Measurements from ENCODE around the gene KDM4D. TPM values are rescaled to one million over a fixed set of nuclear protein-coding genes. Genes with fewer than 3 reads are reported as not detected.

KDM4D gene
- polyA plus RNA-seq, 1 of the 3 experiments (the other 2 are of a cell fraction), result 1.2 TPM

- no CpG with 5 or more reads among the region's 3 CpGs for WGBS (ENCODE audit: low lambda C conversion rate)
- ChIA-PET CTCF (no interaction called here), POLR2A (no interaction called here)
- Histone ChIP-seq H4K20me1 (ENCODE audit: insufficient read depth) (no peaks in the 10 kb centered on the region), H3K9me3 (no peaks in the 10 kb centered on the region), H3K79me2 (ENCODE audit: insufficient read depth) (no peaks in the 10 kb centered on the region), H3K9me2 (no peaks in the 10 kb centered on the region), H2AFZ (ENCODE audit: low read depth) (no peak overlapping the region), H3K9ac (no peak overlapping the region), H3F3A (replicated peaks; ENCODE audit: insufficient read depth) (no peaks in the 10 kb centered on the region), H3K4me1 (ENCODE audit: control insufficient read depth in 1 of 2, insufficient read depth in 2 of 2, low read depth in 1 of 2, low read length in 1 of 2) (no peaks in the 10 kb centered on the region), H3K36me3 (replicated peaks in 1 of 2; ENCODE audit: control insufficient read depth in 1 of 2, insufficient read depth in 2 of 2, low read length in 1 of 2) (no peaks in the 10 kb centered on the region), H3K4me3 (ENCODE audit: low read depth in 2 of 2, low read length in 1 of 2) (no peak overlapping the region), H3K27ac (ENCODE audit: low read depth in 2 of 2, low read length in 1 of 2) (no peak overlapping the region), H3K27me3 (ENCODE audit: insufficient read depth) (peaks cover 14% of the 10 kb centered on the region), H3K4me2 (no peak overlapping the region)
- TF ChIP-seq GABPA (IDR thresholded peaks at IDR 0.05; ENCODE audit: low read depth) (no peak), MEF2A (IDR thresholded peaks at IDR 0.05; ENCODE audit: borderline replicate concordance, low read depth) (no peak), TEAD4 (IDR thresholded peaks at IDR 0.05; ENCODE audit: borderline replicate concordance, insufficient read depth) (no peak), TCF12 (IDR thresholded peaks at IDR 0.05) (no peak), ELF1 (IDR thresholded peaks at IDR 0.05) (no peak), SIN3A (IDR thresholded peaks at IDR 0.05; ENCODE audit: borderline replicate concordance, low read depth, low read length) (no peak), NRF1 (IDR thresholded peaks at IDR 0.05; ENCODE audit: low read depth, low read length) (no peak), ZBTB33 (IDR thresholded peaks at IDR 0.05; ENCODE audit: borderline replicate concordance, low read depth) (no peak), JUND (IDR thresholded peaks at IDR 0.05) (no peak), USF2 (IDR thresholded peaks at IDR 0.05; ENCODE audit: borderline replicate concordance, low read depth, low read length) (no peak), RFX5 (IDR thresholded peaks at IDR 0.05; ENCODE audit: low read length) (no peak), YY1 (IDR thresholded peaks at IDR 0.05; ENCODE audit: low read depth) (no peak), RAD21 (IDR thresholded peaks at IDR 0.05; ENCODE audit: low read length) (no peak), REST (IDR thresholded peaks at IDR 0.05; ENCODE audit: low read depth, low read length) (no peak), EP300 (IDR thresholded peaks at IDR 0.05; ENCODE audit: borderline replicate concordance in 1 of 2, low read depth in 1 of 2, low read length in 1 of 2) (no peak)
- TF ChIP-seq, protein P1, sequence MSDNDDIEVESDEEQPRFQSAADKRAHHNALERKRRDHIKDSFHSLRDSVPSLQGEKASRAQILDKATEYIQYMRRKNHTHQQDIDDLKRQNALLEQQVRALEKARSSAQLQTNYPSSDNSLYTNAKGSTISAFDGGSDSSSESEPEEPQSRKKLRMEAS (IDR thresholded peaks at IDR 0.05; ENCODE audit: low read depth), result no peak
- TF ChIP-seq, protein P2, sequence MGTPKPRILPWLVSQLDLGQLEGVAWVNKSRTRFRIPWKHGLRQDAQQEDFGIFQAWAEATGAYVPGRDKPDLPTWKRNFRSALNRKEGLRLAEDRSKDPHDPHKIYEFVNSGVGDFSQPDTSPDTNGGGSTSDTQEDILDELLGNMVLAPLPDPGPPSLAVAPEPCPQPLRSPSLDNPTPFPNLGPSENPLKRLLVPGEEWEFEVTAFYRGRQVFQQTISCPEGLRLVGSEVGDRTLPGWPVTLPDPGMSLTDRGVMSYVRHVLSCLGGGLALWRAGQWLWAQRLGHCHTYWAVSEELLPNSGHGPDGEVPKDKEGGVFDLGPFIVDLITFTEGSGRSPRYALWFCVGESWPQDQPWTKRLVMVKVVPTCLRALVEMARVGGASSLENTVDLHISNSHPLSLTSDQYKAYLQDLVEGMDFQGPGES (IDR thresholded peaks at IDR 0.05; ENCODE audit: low read depth, low read length), result no peak
- TF ChIP-seq, protein P3, sequence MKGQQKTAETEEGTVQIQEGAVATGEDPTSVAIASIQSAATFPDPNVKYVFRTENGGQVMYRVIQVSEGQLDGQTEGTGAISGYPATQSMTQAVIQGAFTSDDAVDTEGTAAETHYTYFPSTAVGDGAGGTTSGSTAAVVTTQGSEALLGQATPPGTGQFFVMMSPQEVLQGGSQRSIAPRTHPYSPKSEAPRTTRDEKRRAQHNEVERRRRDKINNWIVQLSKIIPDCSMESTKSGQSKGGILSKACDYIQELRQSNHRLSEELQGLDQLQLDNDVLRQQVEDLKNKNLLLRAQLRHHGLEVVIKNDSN (IDR thresholded peaks at IDR 0.05; ENCODE audit: borderline replicate concordance, low read depth), result no peak
- DNase-seq, result no peak
These were observed 69.4 kb downstream of the KDM4D start for GRCh38 chr11:95042906-95043305.

Data from SK-N-SH (cell line).